Neutrophil (primary cell): ENCODE results near the gene MTG2.

Experiments
- H3K27ac ChIP-seq: fragments of 200-600 bp; sonication (generic); 2 replicates; pipeline ENCODE4 v1.5.1; 2016; ENCODE audit warnings: mild to moderate bottlenecking, moderate library complexity
- H3K27me3 ChIP-seq: fragments of 200-600 bp; sonication (generic); 2 replicates; pipeline ENCODE4 v1.6.0; 2016; ENCODE audit warnings: mild to moderate bottlenecking
- H3K36me3 ChIP-seq: fragments of 200-600 bp; sonication (generic); 2 replicates; pipeline ENCODE4 v1.5.1; 2017
- H3K4me1 ChIP-seq, 2 experiments: fragments of 200-600 bp in 1 of 2; sonication (generic) in 1 of 2; 1 replicate in 1 of 2; 2 replicates in 1 of 2; pipeline versions ENCODE4 v1.5.1 to v1.6.1; 2013 to 2016; ENCODE audit warnings: low read depth in 1 of 2, low read length in 1 of 2, mild to moderate bottlenecking in 1 of 2, moderate library complexity in 1 of 2; ENCODE audit not compliant: control insufficient read depth in 1 of 2, insufficient read depth in 1 of 2
- H3K4me3 ChIP-seq, 2 experiments: fragments of 200-600 bp in 1 of 2; sonication (generic) in 1 of 2; 1 replicate in 1 of 2; 2 replicates in 1 of 2; pipeline ENCODE4 v1.5.1; 2013 to 2016; ENCODE audit warnings: low read depth in 1 of 2, low read length in 1 of 2, mild to moderate bottlenecking in 1 of 2, moderate library complexity in 1 of 2
- H3K9me3 ChIP-seq: fragments of 200-600 bp; sonication (generic); 2 replicates; pipeline ENCODE4 v1.5.1; 2016
- TF ChIP-seq, protein P1 (sequence below): fragments of 200-600 bp; sonication (generic); IDR thresholded peaks from 2 replicates; pipeline ENCODE4 v1.5.1; 2016; ENCODE audit warnings: antibody characterized with exemption

MTG2 gene, protein sequence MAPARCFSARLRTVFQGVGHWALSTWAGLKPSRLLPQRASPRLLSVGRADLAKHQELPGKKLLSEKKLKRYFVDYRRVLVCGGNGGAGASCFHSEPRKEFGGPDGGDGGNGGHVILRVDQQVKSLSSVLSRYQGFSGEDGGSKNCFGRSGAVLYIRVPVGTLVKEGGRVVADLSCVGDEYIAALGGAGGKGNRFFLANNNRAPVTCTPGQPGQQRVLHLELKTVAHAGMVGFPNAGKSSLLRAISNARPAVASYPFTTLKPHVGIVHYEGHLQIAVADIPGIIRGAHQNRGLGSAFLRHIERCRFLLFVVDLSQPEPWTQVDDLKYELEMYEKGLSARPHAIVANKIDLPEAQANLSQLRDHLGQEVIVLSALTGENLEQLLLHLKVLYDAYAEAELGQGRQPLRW

DNA sequence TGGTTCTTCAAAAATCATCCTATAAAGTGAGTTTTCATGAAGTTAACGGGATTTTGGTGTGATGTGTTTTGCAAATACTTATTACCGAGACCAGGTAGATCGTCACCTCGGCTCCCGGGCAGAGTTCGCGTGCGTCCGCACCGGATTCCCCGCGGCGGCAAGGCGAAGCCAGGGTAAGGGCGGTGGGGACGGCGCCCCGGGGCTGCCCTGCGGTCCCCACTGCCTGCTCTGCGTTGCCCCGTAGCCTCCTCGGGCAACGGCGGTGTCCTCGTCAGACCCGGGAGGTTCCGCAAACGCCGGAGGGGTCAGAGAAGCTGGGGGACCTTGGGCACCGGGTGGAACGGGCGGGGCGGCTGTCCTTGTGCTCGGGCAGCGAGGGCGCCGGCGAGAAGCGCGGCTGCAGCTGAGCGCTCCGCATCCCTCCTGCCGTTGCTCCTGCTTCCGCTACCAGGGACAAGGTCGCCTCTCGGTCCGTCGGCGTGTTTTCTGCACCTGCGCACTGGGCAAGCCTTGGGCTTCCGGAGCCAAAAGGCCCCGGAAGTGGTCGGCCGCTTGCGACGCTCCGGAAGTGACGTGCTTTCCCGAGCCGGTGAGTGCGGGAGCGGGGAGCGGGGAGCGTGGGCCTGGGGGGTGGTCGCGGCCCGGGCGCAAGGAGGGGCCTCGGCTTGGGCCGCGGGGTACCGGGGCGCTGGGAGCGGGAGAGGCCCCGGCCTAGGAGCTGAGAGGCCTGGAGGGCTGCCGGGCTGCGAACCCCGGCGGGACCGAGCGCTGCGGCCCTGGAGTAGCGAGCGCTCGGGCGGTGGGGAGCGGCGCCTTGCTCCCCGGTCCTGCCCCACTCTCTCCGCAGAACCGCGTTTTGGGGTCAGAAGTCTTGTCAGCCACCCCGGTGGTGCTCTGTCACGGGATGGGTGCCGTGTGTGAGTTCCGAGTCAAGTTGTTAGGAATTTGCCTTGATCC lies at the start of gene MTG2:
TSS of gene MTG2 (plus strand) at position 560 of the 957 bp plus-strand sequence. CDS start 10,393 bp downstream, outside the sequence.
- TF ChIP-seq, protein P1, sequence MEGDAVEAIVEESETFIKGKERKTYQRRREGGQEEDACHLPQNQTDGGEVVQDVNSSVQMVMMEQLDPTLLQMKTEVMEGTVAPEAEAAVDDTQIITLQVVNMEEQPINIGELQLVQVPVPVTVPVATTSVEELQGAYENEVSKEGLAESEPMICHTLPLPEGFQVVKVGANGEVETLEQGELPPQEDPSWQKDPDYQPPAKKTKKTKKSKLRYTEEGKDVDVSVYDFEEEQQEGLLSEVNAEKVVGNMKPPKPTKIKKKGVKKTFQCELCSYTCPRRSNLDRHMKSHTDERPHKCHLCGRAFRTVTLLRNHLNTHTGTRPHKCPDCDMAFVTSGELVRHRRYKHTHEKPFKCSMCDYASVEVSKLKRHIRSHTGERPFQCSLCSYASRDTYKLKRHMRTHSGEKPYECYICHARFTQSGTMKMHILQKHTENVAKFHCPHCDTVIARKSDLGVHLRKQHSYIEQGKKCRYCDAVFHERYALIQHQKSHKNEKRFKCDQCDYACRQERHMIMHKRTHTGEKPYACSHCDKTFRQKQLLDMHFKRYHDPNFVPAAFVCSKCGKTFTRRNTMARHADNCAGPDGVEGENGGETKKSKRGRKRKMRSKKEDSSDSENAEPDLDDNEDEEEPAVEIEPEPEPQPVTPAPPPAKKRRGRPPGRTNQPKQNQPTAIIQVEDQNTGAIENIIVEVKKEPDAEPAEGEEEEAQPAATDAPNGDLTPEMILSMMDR: peak; percentile 70
- no peaks in the 10 kb centered on the region for H3K9me3 ChIP-seq
- peak within 1 kb of the TSS; percentile 81 to 90 for H3K4me3 ChIP-seq
- peaks cover 57 to 58% of the 10 kb centered on the region in 2 experiments for H3K4me1 ChIP-seq
- peaks cover 10% of the 10 kb centered on the region for H3K36me3 ChIP-seq
- H3K27ac ChIP-seq: peak within 1 kb of the TSS; percentile 95
- no peaks in the 10 kb centered on the region for H3K27me3 ChIP-seq

DNA sequence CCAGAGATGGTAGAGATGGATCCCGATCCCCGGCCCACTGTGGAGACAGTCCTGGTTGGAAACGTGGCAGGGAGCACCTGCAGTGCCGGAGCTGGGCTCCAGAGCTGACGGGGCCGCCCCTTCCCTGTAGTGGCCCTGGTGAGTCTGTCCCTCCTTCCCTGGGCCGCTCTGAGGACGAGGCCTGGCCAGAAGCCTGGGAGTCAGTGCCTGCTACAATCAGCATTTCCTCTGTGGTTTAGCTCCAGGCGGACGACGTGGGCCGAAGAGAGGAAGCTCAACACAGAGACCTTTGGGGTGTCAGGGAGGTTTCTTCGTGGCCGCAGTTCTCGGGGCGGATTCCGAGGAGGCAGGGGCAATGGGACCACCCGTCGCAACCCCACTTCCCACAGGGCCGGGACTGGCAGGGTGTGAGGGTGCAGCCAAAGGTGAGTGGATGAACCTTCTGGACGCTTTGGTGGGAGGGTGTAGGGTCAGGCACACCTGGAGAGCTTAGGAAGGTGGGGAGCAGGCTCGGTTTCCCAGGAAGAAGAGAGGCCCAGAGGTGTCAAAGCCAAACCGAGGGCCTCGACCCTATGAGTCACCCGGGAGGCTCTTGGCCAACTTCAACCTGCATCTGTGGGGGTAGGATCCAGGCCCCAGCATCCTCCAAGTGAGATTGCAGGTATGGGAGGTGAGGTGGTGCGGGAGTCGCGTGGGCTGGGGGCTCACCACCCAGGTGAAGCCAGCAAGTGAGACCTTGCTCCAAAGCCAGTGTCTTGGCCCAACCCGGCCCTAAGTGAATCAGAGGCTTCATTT lies 49.6 kb upstream of the MTG2 start:
- Histone ChIP-seq H3K36me3 (peaks cover 87% of the 10 kb centered on the region), H3K9me3 (no peaks in the 10 kb centered on the region), H3K27ac (peak overlapping the region; percentile 91), H3K4me1 (peaks cover 34 to 45% of the 10 kb centered on the region in 2 experiments), H3K4me3 (peak overlapping the region in 1 of 2 experiments; percentile 36), H3K27me3 (no peaks in the 10 kb centered on the region)
- TF ChIP-seq, protein P1: no peak

DNA sequence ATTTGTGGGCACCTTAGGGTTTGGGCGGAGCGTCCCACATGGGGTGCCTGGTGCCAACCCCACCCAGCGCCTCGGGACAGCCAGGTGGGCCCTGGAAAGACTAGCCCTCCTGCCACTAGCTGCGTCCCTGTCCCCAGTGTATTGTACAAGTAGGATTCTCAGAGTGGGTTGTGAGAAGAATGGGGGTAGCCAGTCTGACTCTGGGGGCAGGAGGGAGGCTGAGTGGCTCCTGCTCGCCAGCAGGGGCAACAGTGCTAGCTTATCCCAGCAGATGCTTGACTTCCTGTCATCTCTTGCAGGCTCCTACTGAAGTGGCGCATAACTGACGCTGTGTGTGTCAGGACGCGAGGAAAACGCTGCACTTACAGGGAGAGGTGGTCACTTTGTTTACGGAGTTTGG lies 49.0 kb upstream of the MTG2 start:
- H3K27me3 ChIP-seq: no peaks in the 10 kb centered on the region
- H3K36me3 ChIP-seq: peaks cover 87% of the 10 kb centered on the region
- H3K9me3 ChIP-seq: no peaks in the 10 kb centered on the region
- TF ChIP-seq, protein P1: peak; percentile 28
- H3K4me1 ChIP-seq: peaks cover 34 to 45% of the 10 kb centered on the region in 2 experiments
- H3K4me3 ChIP-seq: peak overlapping the region in 1 of 2 experiments; percentile 36
- H3K27ac ChIP-seq: peak overlapping the region; percentile 91

DNA sequence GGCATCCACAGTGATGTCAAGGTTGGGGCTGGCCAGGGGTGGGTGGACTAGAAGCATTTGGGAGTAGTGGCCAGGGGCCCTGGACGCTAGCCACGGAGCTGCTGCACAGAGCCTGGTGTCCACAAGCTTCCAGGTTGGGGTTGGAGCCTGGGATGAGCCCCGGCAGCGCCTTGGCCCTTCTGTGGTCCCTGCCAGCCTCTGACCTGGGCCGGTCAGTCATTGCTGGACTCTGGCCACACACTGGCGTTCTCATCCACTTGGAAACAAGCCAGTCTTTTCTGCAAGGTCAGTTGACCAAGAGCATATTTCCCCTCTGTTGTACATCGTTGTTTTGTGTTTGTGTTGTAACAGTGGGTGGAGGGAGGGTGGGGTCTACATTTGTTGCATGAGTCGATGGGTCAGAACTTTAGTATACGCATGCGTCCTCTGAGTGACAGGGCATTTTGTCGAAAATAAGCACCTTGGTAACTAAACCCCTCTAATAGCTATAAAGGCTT lies 48.0 kb upstream of the MTG2 start:
- peaks cover 87% of the 10 kb centered on the region for H3K36me3 ChIP-seq
- H3K4me3 ChIP-seq: peak overlapping the region in 1 of 2 experiments; percentile 36
- H3K27ac ChIP-seq: peak overlapping the region; percentile 91
- peaks cover 34 to 45% of the 10 kb centered on the region in 2 experiments for H3K4me1 ChIP-seq
- H3K27me3 ChIP-seq: no peaks in the 10 kb centered on the region
- TF ChIP-seq, protein P1: no peak
- no peaks in the 10 kb centered on the region for H3K9me3 ChIP-seq
